HG03442 (cell line): ENCODE results near the gene UBR1.
"Not testable (repeated sequence)": the region's sequence is repeated elsewhere in the genome, so short reads cannot be mapped to it uniquely, and the experiment has no call there.

Experiments
- ATAC-seq: cut with Tn5 transposase; IDR thresholded peaks from one replicate; pipeline ENCODE4 v1.9.1; 2021; ENCODE audit warnings: mild to moderate bottlenecking, moderate library complexity; ENCODE audit not compliant: unreplicated experiment

The UBR1 gene

DNA sequence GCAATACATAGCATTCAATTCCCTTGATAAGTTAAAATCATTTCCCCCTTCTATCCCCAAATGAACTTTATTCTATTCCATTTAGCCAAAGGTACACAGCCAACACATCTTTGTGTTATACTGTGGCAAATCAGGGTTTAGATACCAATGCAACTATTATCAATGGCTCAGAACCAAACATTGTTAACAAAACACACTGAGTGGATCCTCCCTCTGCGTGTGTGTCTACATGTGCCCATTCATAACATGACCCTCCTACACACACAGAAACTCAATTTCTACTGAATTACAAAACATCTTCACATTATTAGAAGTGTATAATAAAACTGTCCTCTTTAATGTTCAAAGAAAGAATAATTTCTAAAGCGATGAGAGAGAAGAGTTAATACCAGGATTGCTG is 186.5 kb downstream of the UBR1 start:
- no peak for ATAC-seq

DNA sequence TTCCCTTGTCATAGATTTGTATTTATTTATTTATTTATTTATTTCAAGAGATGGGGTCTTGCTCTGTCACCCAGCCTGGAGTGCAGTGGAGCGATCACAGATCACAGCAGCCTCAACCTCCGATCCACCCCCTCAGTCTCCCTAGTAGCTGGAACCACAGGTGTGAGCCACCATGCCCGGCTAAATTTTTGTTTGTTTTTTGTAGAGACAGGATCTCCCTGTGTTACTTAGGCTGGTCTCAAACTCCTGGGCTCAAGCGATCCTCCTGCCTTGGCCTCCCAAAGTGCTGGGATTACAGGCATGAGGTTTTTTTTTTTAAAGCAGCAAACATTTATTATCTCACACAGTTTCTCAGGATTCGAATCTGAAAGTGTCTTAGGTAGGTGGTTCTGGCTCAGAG is 187.8 kb downstream of the UBR1 start:
- no peak for ATAC-seq

DNA sequence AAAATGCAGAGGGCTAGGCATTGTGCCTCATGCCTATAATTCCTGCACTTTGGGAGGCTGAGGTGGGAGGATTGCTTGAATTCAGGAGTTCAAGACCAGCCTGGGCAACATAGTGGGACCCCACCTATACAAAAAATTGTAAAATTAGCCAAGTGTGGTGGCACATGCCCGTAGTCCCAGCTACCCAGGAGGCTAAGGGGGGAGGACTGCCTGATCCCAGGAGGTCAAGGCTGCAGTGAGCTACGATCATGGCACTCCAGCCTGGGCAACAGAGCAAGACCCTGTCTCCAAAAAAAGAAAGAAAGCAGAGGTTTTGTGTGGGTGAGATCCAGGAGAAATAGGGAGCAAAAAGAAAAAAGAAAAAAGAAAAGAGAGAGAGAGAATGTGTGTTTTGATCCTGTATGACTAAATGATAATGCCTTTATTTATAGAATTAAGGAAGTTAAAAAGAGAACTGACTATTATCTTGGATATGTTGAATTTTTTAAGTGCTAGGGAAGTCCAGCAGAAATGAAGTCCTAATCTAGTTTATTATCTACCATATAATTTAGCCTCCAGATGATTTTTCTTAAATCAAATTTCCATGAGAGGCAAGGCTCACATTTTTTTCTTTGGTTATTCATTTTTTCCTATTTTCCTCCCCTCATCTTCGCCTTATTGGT is 190.1 kb downstream of the UBR1 start:
- no peak for ATAC-seq

DNA sequence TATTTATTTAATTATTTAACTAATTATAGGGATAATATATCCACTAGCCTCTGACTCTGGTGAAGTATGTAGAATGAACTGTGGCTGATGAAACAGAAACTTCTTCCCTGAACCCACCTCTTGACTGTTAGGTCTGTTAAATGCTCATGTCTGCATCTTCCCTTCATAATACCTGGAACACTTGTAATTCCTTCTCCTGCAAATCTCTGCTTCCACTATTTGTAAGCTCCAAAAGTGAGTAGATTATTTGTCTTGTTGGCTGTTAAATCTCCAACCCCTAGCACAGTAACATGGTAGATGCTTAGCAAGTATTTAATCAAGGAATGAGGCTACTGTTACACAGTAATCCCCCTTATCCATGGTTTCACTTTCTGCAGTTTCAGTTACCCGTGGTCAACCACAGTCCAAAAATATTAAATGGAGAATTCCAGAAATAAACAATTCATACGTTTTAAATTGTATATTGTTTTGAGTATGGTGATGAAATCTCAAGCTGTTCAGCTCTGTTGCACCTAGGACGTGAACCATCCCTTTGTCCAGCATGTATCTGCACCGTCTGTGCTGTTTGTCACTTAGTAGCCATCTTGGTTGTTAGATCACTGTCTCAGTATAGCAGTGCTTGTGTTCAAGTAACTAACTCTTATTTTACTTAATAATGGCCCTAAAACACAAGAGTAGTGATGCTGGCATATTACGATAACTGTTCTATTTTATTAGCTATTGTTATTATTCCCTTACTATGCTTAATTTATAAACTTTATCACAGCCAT is 190.9 kb downstream of the UBR1 start:
- no peak for ATAC-seq

DNA sequence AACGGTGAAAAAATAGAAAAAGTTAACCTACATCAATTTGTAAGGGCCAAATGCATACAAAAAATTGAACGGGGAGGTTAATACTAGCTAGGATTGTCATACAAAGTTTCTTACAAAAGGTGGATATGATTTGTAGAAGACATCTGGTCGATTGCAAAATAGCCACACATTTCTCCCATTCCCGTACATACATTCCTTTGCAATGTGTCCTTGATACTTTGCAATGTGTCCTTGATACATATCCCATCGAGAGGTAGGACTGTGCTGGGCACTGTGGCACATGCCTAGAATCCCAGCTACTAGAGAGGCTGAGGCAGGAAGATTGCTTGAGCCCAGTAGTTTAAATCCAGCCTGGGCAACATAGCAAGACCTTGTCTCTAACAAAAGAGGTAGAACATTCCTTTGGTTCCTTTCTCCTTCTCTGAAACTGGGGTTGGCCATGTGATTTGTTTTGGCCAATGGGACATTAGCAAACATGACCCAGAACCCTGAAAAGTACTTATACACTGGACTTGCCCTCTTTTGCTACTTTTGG is 194.7 kb downstream of the UBR1 start:
- ATAC-seq = no peak

DNA sequence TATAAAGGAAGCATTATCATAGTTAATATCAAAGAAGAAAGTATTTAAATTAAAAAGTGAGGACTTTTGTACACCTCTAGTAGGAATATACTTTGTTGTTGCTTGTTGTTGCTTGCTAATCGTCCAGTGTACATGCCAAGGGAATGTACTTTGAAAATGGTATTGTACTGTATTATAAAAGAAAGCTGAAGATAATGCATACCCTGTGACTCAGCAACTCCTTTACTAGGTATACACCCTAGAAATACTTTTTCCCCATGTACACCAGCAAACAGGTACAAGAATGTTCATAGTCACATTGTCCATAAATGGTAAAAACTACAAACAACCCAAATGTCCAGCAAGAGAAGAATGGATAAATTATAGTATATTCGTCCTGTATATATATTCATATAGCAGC is 197.3 kb downstream of the UBR1 start:
- no peak for ATAC-seq

DNA sequence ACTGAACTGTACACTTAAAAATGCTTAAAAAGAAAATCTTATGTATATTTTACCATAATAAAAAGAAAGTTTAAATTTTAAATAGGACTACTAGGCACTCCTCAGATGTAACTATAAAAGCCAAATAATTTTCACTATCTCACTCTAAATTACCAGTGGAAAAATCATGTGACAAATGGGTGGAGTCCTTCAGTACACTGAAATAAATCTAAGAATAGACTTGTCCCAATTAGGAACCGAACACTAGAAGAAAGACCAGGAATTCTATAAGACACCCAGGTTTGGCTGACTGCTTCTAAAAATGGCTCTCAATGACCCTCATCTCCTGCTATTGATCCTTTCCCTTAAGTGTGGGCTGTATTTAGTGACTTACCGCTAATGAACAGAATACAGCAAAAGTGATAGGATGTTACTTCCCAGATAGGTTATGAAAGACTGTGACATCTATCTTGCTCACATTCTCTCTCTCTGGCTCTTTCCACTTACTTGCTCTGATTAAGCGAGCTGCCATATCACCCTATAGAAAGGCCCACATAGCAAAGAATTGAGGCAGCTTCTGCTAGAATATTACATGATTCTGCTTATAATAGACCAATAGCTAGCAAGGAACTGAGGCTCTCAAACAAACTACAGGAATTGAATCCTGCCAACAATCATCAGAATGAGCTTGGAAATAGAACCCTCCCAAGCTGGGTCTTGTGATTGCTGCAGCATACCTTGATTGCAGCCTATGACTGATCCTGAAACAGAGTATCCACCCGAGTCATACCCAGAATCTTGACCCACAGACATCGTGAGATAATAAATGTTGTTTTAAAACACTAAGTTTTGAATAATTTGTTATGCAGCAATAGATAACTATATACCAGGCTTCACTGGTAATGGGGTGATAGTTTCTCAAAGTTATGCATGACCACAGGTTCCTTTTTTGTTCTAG is 202.2 kb downstream of the UBR1 start:
- ATAC-seq = no peak

DNA sequence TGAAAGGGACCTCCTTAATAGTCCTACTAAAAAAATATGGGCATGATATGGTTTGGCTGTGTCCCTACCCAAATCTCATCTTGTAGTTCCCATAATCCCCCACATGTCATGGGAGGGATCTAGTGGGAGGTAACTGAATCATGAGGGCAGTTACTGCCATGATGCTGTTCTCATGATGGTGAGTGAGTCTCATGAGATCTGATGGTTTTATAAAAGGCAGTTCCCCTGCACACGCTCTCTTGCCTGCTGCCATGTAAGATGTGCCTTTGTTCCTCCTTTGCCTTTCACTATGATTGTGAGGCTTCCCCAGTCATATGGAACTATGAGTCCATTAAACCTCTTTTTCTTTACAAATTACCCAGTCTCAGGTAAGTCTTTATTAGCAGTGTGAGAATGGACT is 211.9 kb downstream of the UBR1 start:
- ATAC-seq = not testable (repeated sequence)
